Body of pancreas (tissue), 4 donors: ENCODE data around the gene TRMT44. TPM values are rescaled to one million over a fixed set of nuclear protein-coding genes. Genes with fewer than 3 reads are reported as not detected.

Experiments used
- ATAC-seq: fragments of 150-250 bp; one replicate; pipeline ENCODE4 v1.9.1; 2016
- DNase-seq, 4 donors: peaks; one replicate each; pipeline ENCODE4 v3.0.0-alpha.2; 2019
- H3K27ac ChIP-seq, 4 donors: fragments of 200-600 bp; sonication (generic); 1 replicate in 3 of 4; 2 replicates in 1 of 4; pipeline versions ENCODE4 v1.5.1 to v1.6.1; 2016 to 2019; ENCODE audit warnings: mild to moderate bottlenecking in 1 of 4, mixed read lengths in 1 of 4, moderate library complexity in 1 of 4
- H3K27me3 ChIP-seq, 2 donors: fragments of 200-600 bp; sonication (generic); one replicate each; pipeline ENCODE4 v1.6.0; 2016; ENCODE audit warnings: mild to moderate bottlenecking in 1 of 2
- H3K36me3 ChIP-seq, 2 donors: fragments of 200-600 bp; sonication (generic); replicated peaks in 1 of 2; 2 replicates each; pipeline ENCODE4 v1.5.1; 2016; ENCODE audit warnings: low read depth in 2 of 2; ENCODE audit not compliant: insufficient read depth in 1 of 2
- H3K4me1 ChIP-seq: fragments of 200-600 bp; sonication (generic); one replicate; pipeline ENCODE4 v1.6.0; 2016
- H3K4me3 ChIP-seq, 2 donors: fragments of 200-600 bp; sonication (generic); 1 replicate in 1 of 2; 2 replicates in 1 of 2; pipeline ENCODE4 v1.5.1; 2016 to 2019
- H3K9me3 ChIP-seq, 3 donors: fragments of 200-600 bp; sonication (generic); 1 replicate in 2 of 3; 2 replicates in 1 of 3; pipeline ENCODE4 v1.5.1; 2016
- CTCF ChIP-seq, 7 experiments: fragments of 450-650 bp in 4 of 7; fragments of 200-600 bp in 3 of 7; sonication (generic) in 3 of 7; IDR thresholded peaks; one replicate each; pipeline ENCODE4 v1.5.1; 2016 to 2019; ENCODE audit warnings: antibody characterized with exemption in 7 of 7
- POLR2A ChIP-seq, 3 donors: fragments of 450-650 bp; IDR thresholded peaks; one replicate each; pipeline ENCODE4 v1.6.1; 2016; ENCODE audit warnings: antibody characterized with exemption in 3 of 3, mild to moderate bottlenecking in 2 of 3
- WGBS, 2 donors: methylation state at CpG; one replicate each; pipeline ENCODE4 v1.1.5; 2017; 5-methylcytosine and 5-hydroxymethylcytosine counted together
- intact Hi-C: fragments of 100-400 bp; cut with DNase I; formaldehyde crosslinking; loops from one replicate; pipeline ENCODE4 v1.15.1; 2023
- total RNA-seq, 2 donors: library from RNA; depleted of rRNA; stranded (reverse); fragments of >200 nt; gene quantifications; one replicate each; pipeline ENCODE4 v1.1.0, GENCODE V29; 2016

TRMT44 gene
- total RNA-seq, 2 donors from 2014 or later = 13.2 to 60.0 TPM

- no peak for ATAC-seq
- TF ChIP-seq POLR2A (IDR thresholded peaks at IDR 0.05) (no peak), CTCF (IDR thresholded peaks at IDR 0.05) (no peak)
- intact Hi-C loops = no loop called here
Measured at GRCh38 chr4:8513931-8514330, 73.4 kb downstream of the TRMT44 start.

GRCh38 chr4:8514391-8514790 is 73.8 kb downstream of the TRMT44 start:
- TF ChIP-seq POLR2A (IDR thresholded peaks at IDR 0.05) (no peak), CTCF (IDR thresholded peaks at IDR 0.05) (no peak)
- no peaks in the 10 kb centered on the region for H3K4me1 ChIP-seq
- WGBS, 2 donors = 63 to 84% methylated on average over 3 to 10 of the region's 10 CpGs
- no peak overlapping the region for H3K27ac ChIP-seq
- H3K4me3 ChIP-seq = no peak overlapping the region
- no peak for ATAC-seq
- no peaks in the 10 kb centered on the region for H3K36me3 ChIP-seq
- DNase-seq = no peak
- no peaks in the 10 kb centered on the region for H3K27me3 ChIP-seq
- intact Hi-C loops = no loop called here
- H3K9me3 ChIP-seq = no peaks in the 10 kb centered on the region

More at GRCh38 chr4:8513931-8514330, 73.4 kb downstream of the TRMT44 start:
- WGBS, 2 donors = 83 to 84% methylated on average over 8 of the region's 8 CpGs
- no peak overlapping the region for H3K27ac ChIP-seq
- no peaks in the 10 kb centered on the region for H3K9me3 ChIP-seq
- H3K27me3 ChIP-seq = no peaks in the 10 kb centered on the region
- H3K36me3 ChIP-seq = no peaks in the 10 kb centered on the region
- H3K4me3 ChIP-seq = no peak overlapping the region
- no peaks in the 10 kb centered on the region for H3K4me1 ChIP-seq
- DNase-seq = no peak

GRCh38 chr4:8515316-8516060 is 74.9 kb downstream of the TRMT44 start:
- ATAC-seq (no peak), DNase-seq (no peak)
- no peaks in the 10 kb centered on the region for H3K4me1 ChIP-seq
- intact Hi-C loops = no loop called here
- no peak overlapping the region for H3K27ac ChIP-seq
- H3K9me3 ChIP-seq = no peaks in the 10 kb centered on the region
- 82 to 84% methylated on average over 14 to 18 of the region's 18 CpGs for WGBS, 2 donors
- TF ChIP-seq POLR2A (IDR thresholded peaks at IDR 0.05) = no peak
- TF ChIP-seq CTCF (IDR thresholded peaks at IDR 0.05) = no peak
- H3K36me3 ChIP-seq = no peaks in the 10 kb centered on the region
- H3K4me3 ChIP-seq = no peak overlapping the region
- H3K27me3 ChIP-seq = no peaks in the 10 kb centered on the region

- Histone ChIP-seq H3K27me3 (no peaks in the 10 kb centered on the region), H3K9me3 (no peaks in the 10 kb centered on the region), H3K4me1 (no peaks in the 10 kb centered on the region), H3K27ac (no peak overlapping the region), H3K36me3 (no peaks in the 10 kb centered on the region), H3K4me3 (no peak overlapping the region)
- no peak for DNase-seq
- TF ChIP-seq POLR2A (IDR thresholded peaks at IDR 0.05) = no peak
- no peak for ATAC-seq
- 75 to 81% methylated on average over 13 of the region's 14 CpGs for WGBS, 2 donors
- intact Hi-C loops = no loop called here
Measured at GRCh38 chr4:8516061-8516573, 75.5 kb downstream of the TRMT44 start.

GRCh38 chr4:8516996-8517550 is 76.5 kb downstream of the TRMT44 start:
- TF ChIP-seq POLR2A (IDR thresholded peaks at IDR 0.05) = no peak
- no peak for TF ChIP-seq CTCF (IDR thresholded peaks at IDR 0.05)
- no peaks in the 10 kb centered on the region for H3K36me3 ChIP-seq
- no peak overlapping the region for H3K4me3 ChIP-seq
- no peaks in the 10 kb centered on the region for H3K9me3 ChIP-seq
- H3K27ac ChIP-seq = no peak overlapping the region
- WGBS, 2 donors = 56 to 67% methylated on average over 2 to 5 of the region's 5 CpGs
- intact Hi-C loops = no loop called here
- ATAC-seq (no peak), DNase-seq (no peak)
- no peaks in the 10 kb centered on the region for H3K27me3 ChIP-seq
- no peaks in the 10 kb centered on the region for H3K4me1 ChIP-seq
